HepG2 (cell line): ENCODE measurements around the gene RAD50. TPM values are rescaled to one million over a fixed set of nuclear protein-coding genes. Genes with fewer than 3 reads are reported as not detected.

Experiments
- ARID5B ChIP-seq: IDR thresholded peaks from 2 replicates; pipeline ENCODE4 v1.4.0; 2020; ENCODE audit warnings: mild to moderate bottlenecking, missing genetic modification reagents
- EP300 ChIP-seq, 3 experiments: sonication (generic) in 1 of 3; formaldehyde crosslinking in 1 of 3; IDR thresholded peaks; 2 replicates each; pipeline versions ENCODE4 v1.5.1 to v1.6.1; 2011 to 2020; ENCODE audit warnings: low read depth in 2 of 3, low read length in 2 of 3, borderline replicate concordance in 1 of 3, improper control_type of control experiment in 1 of 3, mild to moderate bottlenecking in 1 of 3, missing genetic modification reagents in 1 of 3, moderate library complexity in 1 of 3
- GLI4 ChIP-seq: sonication (generic); formaldehyde crosslinking; IDR thresholded peaks from 2 replicates; pipeline ENCODE4 v1.5.1; 2020; ENCODE audit warnings: missing genetic modification reagents, mild to moderate bottlenecking, moderate library complexity, borderline replicate concordance
- MAFK ChIP-seq, 2 experiments: IDR thresholded peaks in 1 of 2; conservative IDR thresholded peaks in 1 of 2; 2 replicates each; pipeline ENCODE4 v1.6.1; 2011; ENCODE audit warnings: improper control_type of control experiment in 2 of 2, low read length in 2 of 2
- MAX ChIP-seq: IDR thresholded peaks from 2 replicates; pipeline ENCODE4 v1.6.1; 2012; ENCODE audit warnings: inconsistent platforms
- PHB2 ChIP-seq: fragments of 450-650 bp; IDR thresholded peaks from 2 replicates; pipeline ENCODE4 v1.6.1; 2018; ENCODE audit not compliant: partially characterized antibody
- SALL1 ChIP-seq: sonication (generic); formaldehyde crosslinking; IDR thresholded peaks from 2 replicates; pipeline ENCODE4 v1.8.0; 2022; ENCODE audit warnings: mild to moderate bottlenecking, missing genetic modification reagents
- ZFP62 ChIP-seq: sonication (generic); formaldehyde crosslinking; IDR thresholded peaks from 2 replicates; pipeline ENCODE4 v1.4.0; 2020; ENCODE audit warnings: missing genetic modification reagents
- ZFX ChIP-seq: sonication (generic); formaldehyde crosslinking; IDR thresholded peaks from 2 replicates; pipeline ENCODE4 v1.4.0; 2020; ENCODE audit warnings: mild to moderate bottlenecking, low read depth, missing genetic modification reagents, moderate library complexity
- ZNF274 ChIP-seq: sonication (generic); formaldehyde crosslinking; IDR thresholded peaks from 2 replicates; pipeline ENCODE4 v1.5.1; 2020; ENCODE audit warnings: mild to moderate bottlenecking, missing genetic modification reagents
- polyA plus RNA-seq, 8 experiments: library from polyadenylated mRNA; depleted of rRNA in 3 of 8; stranded (reverse) in 7 of 8; unstranded in 1 of 8; fragments of >200 nt; fragmentation: Illumina TruSeq in 4 of 8; extraction: Trizol in 4 of 8; gene quantifications; 2 replicates each; pipeline versions ENCODE4 v1.2.1 to v1.2.3, GENCODE V29; 2011 to 2016; ENCODE audit warnings: low read depth in 4 of 8, missing spikeins in 1 of 8, mixed read lengths in 1 of 8; ENCODE audit not compliant: insufficient read depth in 1 of 8
- total RNA-seq, 5 experiments: library from RNA; depleted of rRNA; stranded (reverse); fragments of >200 nt; fragmentation: Illumina TruSeq; extraction: Trizol; gene quantifications; 2 replicates each; pipeline ENCODE4 v1.2.3, GENCODE V29; 2016; ENCODE audit warnings: low read depth in 1 of 5

The RAD50 gene
- total and polyA plus RNA-seq, 2 of the 13 experiments (the other 11 are each of a cell fraction or from before 2014, with no cell fraction given) = 19.2 to 23.4 TPM

- TF ChIP-seq ZNF274 = no peak
- TF ChIP-seq MAFK (conservative IDR thresholded peaks at IDR 0.05 in 1 of 2, IDR thresholded peaks at IDR 0.05 in 1 of 2; ENCODE audit: low read length in 2 of 2) = no peak
- TF ChIP-seq MAX = peak; percentile 73
- TF ChIP-seq SALL1 = peak; percentile 27; the same call in 1 of the 2 replicates
- TF ChIP-seq EP300 (IDR thresholded peaks at IDR 0.05; ENCODE audit: low read depth in 2 of 2, low read length in 2 of 2) = no peak
- 0 out of 2 replicates have a peak, but pooled peaks have one; percentile 29 for TF ChIP-seq EP300 (CRISPR knock-in tag; IDR thresholded peaks at IDR 0.05; ENCODE audit: borderline replicate concordance)
- no peak for TF ChIP-seq GLI4 (CRISPR knock-in tag)
- TF ChIP-seq ZFP62 (CRISPR knock-in tag) = no peak
- peak; percentile 41 for TF ChIP-seq ZFX (CRISPR knock-in tag)
- peak; percentile 39; the same call in 1 of the 2 replicates for TF ChIP-seq ARID5B (CRISPR knock-in tag)
- TF ChIP-seq PHB2 = no peak
Measured at GRCh38 chr5:132658381-132659302, 101.9 kb downstream of the RAD50 start (continued).
